WTC11 (cell line): Measurements from ENCODE around the gene ATP2A1. TPM values are rescaled to one million over a fixed set of nuclear protein-coding genes. Genes with fewer than 3 reads are reported as not detected.

Experiments
- ATAC-seq: fragments of 200-7000 bp; cut with Tn5 transposase; 2 replicates; pipeline ENCODE4 v1.10.0; 2021; ENCODE audit warnings: mild to moderate bottlenecking, moderate library complexity
- CTCF ChIA-PET: fragments of 300-600 bp; sonication (Branson Sonifier 250); formaldehyde crosslinking; loops from one replicate; lab custom pipeline; 2021; ENCODE audit warnings: antibody characterized with exemption; lab: Charles Lee
- POLR2A ChIA-PET: fragments of 350-600 bp; sonication (Branson Sonifier 250); formaldehyde crosslinking; loops from one replicate; lab custom pipeline; 2021; ENCODE audit warnings: antibody characterized with exemption; lab: Charles Lee
- DNase-seq: peaks from one replicate; pipeline ENCODE4 v3.0.0; 2021; ENCODE audit warnings: low spot score
- H3K27ac Mint-ChIP-seq: 2 replicates; pipeline ENCODE4 v1.8.0; 2021; ENCODE audit warnings: mixed read lengths
- H3K27me3 Mint-ChIP-seq: 2 replicates; pipeline ENCODE4 v1.8.0; 2021; ENCODE audit warnings: low read depth, mild to moderate bottlenecking, moderate library complexity, mixed read lengths
- H3K36me3 Mint-ChIP-seq: 2 replicates; pipeline ENCODE4 v1.8.0; 2021; ENCODE audit warnings: mixed read lengths
- H3K4me1 Mint-ChIP-seq: 2 replicates; pipeline ENCODE4 v1.8.0; 2022; ENCODE audit warnings: mixed read lengths
- H3K4me3 Mint-ChIP-seq: 2 replicates; pipeline ENCODE4 v1.8.0; 2021; ENCODE audit warnings: mild to moderate bottlenecking, moderate library complexity, mixed read lengths
- H3K9me3 Mint-ChIP-seq: 2 replicates; pipeline ENCODE4 v1.8.0; 2021; ENCODE audit warnings: mixed read lengths
- ELF4 ChIP-seq: sonication (generic); formaldehyde crosslinking; IDR thresholded peaks from 2 replicates; pipeline ENCODE4 v1.8.1; 2022; ENCODE audit warnings: low read depth, mild to moderate bottlenecking, moderate library complexity, missing genetic modification reagents
- EMX1 ChIP-seq: fragments of 250-450 bp; sonication (Bioruptor Pico); IDR thresholded peaks from 2 replicates; pipeline ENCODE4 v1.8.0; 2021; ENCODE audit warnings: mild to moderate bottlenecking
- ERG ChIP-seq: fragments of 250-450 bp; sonication (Bioruptor Pico); IDR thresholded peaks from 2 replicates; pipeline ENCODE4 v1.8.0; 2021; ENCODE audit warnings: mild to moderate bottlenecking
- FOXK1 ChIP-seq: sonication (generic); formaldehyde crosslinking; IDR thresholded peaks from 2 replicates; pipeline ENCODE4 v1.8.0; 2022; ENCODE audit warnings: mild to moderate bottlenecking, moderate library complexity, missing genetic modification reagents
- MXD4 ChIP-seq: fragments of 250-450 bp; sonication (Bioruptor Pico); IDR thresholded peaks from 2 replicates; pipeline ENCODE4 v1.8.0; 2021; ENCODE audit warnings: mild to moderate bottlenecking, moderate library complexity, borderline replicate concordance
- NR1H2 ChIP-seq: sonication (generic); formaldehyde crosslinking; IDR thresholded peaks from 2 replicates; pipeline ENCODE4 v1.9.0; 2021; ENCODE audit warnings: mild to moderate bottlenecking, moderate library complexity, missing genetic modification reagents
- NR3C1 ChIP-seq: sonication (generic); formaldehyde crosslinking; conservative IDR thresholded peaks from 2 replicates; pipeline ENCODE4 v1.8.1; 2023; ENCODE audit warnings: low read depth, mild to moderate bottlenecking, missing genetic modification reagents
- SMAD3 ChIP-seq: sonication (generic); formaldehyde crosslinking; IDR thresholded peaks from 2 replicates; pipeline ENCODE4 v1.8.0; 2022; ENCODE audit warnings: missing genetic modification reagents, mild to moderate bottlenecking, borderline replicate concordance
- SP1 ChIP-seq: sonication (generic); formaldehyde crosslinking; conservative IDR thresholded peaks from 2 replicates; pipeline ENCODE4 v1.8.1; 2022; ENCODE audit warnings: missing genetic modification reagents
- TP53 ChIP-seq: sonication (generic); formaldehyde crosslinking; IDR thresholded peaks from 2 replicates; pipeline ENCODE4 v1.8.1; 2023; ENCODE audit warnings: mild to moderate bottlenecking, missing genetic modification reagents
- ZBTB43 ChIP-seq: sonication (generic); formaldehyde crosslinking; IDR thresholded peaks from 2 replicates; pipeline ENCODE4 v1.8.1; 2023; ENCODE audit warnings: mild to moderate bottlenecking, missing genetic modification reagents
- ZNF121 ChIP-seq: sonication (generic); formaldehyde crosslinking; IDR thresholded peaks from 2 replicates; pipeline ENCODE4 v1.8.0; 2023; ENCODE audit warnings: missing genetic modification reagents
- ZNF219 ChIP-seq: sonication (generic); formaldehyde crosslinking; IDR thresholded peaks from 2 replicates; pipeline ENCODE4 v1.8.0; 2023; ENCODE audit warnings: missing genetic modification reagents, mild to moderate bottlenecking, borderline replicate concordance
- ZNF416 ChIP-seq: fragments of 250-450 bp; sonication (Bioruptor Pico); IDR thresholded peaks from 2 replicates; pipeline ENCODE4 v1.9.0; 2021; ENCODE audit warnings: mild to moderate bottlenecking, inconsistent platforms
- ZNF512 ChIP-seq: sonication (generic); formaldehyde crosslinking; IDR thresholded peaks from 2 replicates; pipeline ENCODE4 v1.8.1; 2022; ENCODE audit warnings: missing genetic modification reagents, borderline replicate concordance
- ZNF671 ChIP-seq: fragments of 250-450 bp; sonication (Bioruptor Pico); IDR thresholded peaks from 2 replicates; pipeline ENCODE4 v1.8.0; 2021; ENCODE audit warnings: mild to moderate bottlenecking
- total RNA-seq: library from RNA; stranded (reverse); gene quantifications from 3 replicates; pipeline ENCODE4 v1.2.3, GENCODE V29; 2021
- TF ChIP-seq, protein P1 (sequence below): sonication (generic); formaldehyde crosslinking; IDR thresholded peaks from 2 replicates; pipeline ENCODE4 v1.8.0; 2022; ENCODE audit warnings: mild to moderate bottlenecking, missing genetic modification reagents
- TF ChIP-seq, protein P2 (sequence below): sonication (generic); formaldehyde crosslinking; IDR thresholded peaks from 2 replicates; pipeline ENCODE4 v1.8.0; 2022; ENCODE audit warnings: mild to moderate bottlenecking, missing genetic modification reagents
- TF ChIP-seq, protein P3 (sequence below): fragments of 250-450 bp; sonication (Bioruptor Pico); IDR thresholded peaks from 2 replicates; pipeline ENCODE4 v1.9.0; 2021; ENCODE audit warnings: mild to moderate bottlenecking, borderline replicate concordance

Gene ATP2A1
- total RNA-seq, 1 experiment from 2014 or later, result 6.4 TPM

GRCh38 chr16:28898942-28899341, 20.7 kb downstream of the ATP2A1 start:
- no peak for ATAC-seq
- Mint-ChIP-seq H3K4me3 (no peak overlapping the region), H3K27me3 (no peaks in the 10 kb centered on the region), H3K4me1 (no peaks in the 10 kb centered on the region), H3K27ac (no peak overlapping the region), H3K9me3 (no peaks in the 10 kb centered on the region), H3K36me3 (no peaks in the 10 kb centered on the region)
- no peak for DNase-seq
- CTCF ChIA-PET, result no interaction called here
- POLR2A ChIA-PET, result interaction anchor here (1.1 kb wide), 1 partner anchor 25 kb away, joined by 3 read pairs; no protein-coding TSS in a partner anchor
- TF ChIP-seq, protein P1, sequence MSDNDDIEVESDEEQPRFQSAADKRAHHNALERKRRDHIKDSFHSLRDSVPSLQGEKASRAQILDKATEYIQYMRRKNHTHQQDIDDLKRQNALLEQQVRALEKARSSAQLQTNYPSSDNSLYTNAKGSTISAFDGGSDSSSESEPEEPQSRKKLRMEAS (CRISPR knock-in tag), result no peak

DNA sequence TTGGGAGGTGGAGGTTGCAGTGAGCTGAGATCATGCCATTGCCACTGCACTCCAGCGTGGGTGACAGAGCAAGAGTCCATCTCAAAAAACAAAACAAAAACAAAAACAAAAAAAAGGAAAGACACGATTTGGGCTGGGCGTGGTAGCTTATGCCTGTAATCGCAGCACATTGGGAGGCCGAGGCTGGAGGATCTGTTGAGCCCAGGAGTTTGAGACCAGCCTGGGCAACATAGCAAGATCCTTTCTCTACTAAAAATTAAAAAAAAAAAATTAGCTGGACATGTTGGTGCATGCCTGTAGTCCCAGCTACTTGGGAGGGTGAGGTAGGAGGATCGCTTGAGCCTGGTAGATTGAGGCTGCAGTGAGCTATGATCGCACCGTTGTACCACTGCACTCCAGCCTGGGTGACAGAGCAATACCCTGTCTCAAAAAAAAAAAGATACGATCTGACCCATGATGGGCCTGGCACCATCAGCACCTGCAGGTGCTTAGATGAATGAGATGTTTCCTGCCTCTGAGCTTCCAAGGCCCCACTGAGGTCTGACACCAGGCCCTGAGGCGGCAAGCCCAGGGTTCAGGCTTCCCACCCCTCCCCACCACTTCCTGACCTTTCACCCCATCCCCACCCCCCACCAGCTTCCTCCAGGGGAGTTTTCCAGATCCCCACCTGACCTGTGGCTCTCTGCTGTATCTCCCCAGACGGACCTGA, 21.7 kb downstream of the ATP2A1 start:
- POLR2A ChIA-PET, result interaction anchor here (0.6 kb wide), 1 partner anchor 9 kb away, joined by 3 read pairs; no protein-coding TSS in a partner anchor
- TF ChIP-seq MXD4 (no peak), ZNF121 (CRISPR knock-in tag) (peak; percentile 54; the same call in 1 of the 2 replicates), ZNF671 (CRISPR knock-in tag) (no peak), SP1 (CRISPR knock-in tag) (no peak)
- TF ChIP-seq, all 79 proteins: peak for 1
- no peaks in the 10 kb centered on the region for H3K4me1 Mint-ChIP-seq
- no peaks in the 10 kb centered on the region for H3K36me3 Mint-ChIP-seq
- H3K4me3 Mint-ChIP-seq, result no peak overlapping the region
- no peaks in the 10 kb centered on the region for H3K27me3 Mint-ChIP-seq
- H3K9me3 Mint-ChIP-seq, result no peaks in the 10 kb centered on the region
- H3K27ac Mint-ChIP-seq, result no peak overlapping the region; the same call in 1 of the 2 replicates
- CTCF ChIA-PET, result interaction anchor here (0.8 kb wide), 1 partner anchor 45 kb away, joined by 3 read pairs; no protein-coding TSS in a partner anchor
- DNase-seq (no peak), ATAC-seq (no peak)

DNA sequence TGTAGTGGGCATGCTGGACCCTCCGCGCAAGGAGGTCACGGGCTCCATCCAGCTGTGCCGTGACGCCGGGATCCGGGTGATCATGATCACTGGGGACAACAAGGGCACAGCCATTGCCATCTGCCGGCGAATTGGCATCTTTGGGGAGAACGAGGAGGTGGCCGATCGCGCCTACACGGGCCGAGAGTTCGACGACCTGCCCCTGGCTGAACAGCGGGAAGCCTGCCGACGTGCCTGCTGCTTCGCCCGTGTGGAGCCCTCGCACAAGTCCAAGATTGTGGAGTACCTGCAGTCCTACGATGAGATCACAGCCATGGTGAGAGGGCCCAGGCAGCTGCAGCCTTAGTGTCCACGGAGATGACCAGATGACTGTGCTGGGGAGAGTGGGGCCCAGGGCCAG, 22.3 kb downstream of the ATP2A1 start:
- H3K27me3 Mint-ChIP-seq, result no peaks in the 10 kb centered on the region
- no peaks in the 10 kb centered on the region for H3K36me3 Mint-ChIP-seq
- no peak for DNase-seq
- no peak overlapping the region; the same call in 1 of the 2 replicates for H3K27ac Mint-ChIP-seq
- ATAC-seq, result no peak
- CTCF ChIA-PET, result no interaction called here
- no peaks in the 10 kb centered on the region for H3K9me3 Mint-ChIP-seq
- H3K4me3 Mint-ChIP-seq, result no peak overlapping the region
- POLR2A ChIA-PET, result interaction anchor here (0.6 kb wide), 1 partner anchor 9 kb away, joined by 3 read pairs; no protein-coding TSS in a partner anchor
- no peaks in the 10 kb centered on the region for H3K4me1 Mint-ChIP-seq
- TF ChIP-seq ZBTB43 (CRISPR knock-in tag) (no peak), ZNF219 (CRISPR knock-in tag) (no peak), ZNF512 (CRISPR knock-in tag) (no peak), ERG (CRISPR knock-in tag) (no peak)

- no peaks in the 10 kb centered on the region for H3K36me3 Mint-ChIP-seq
- ATAC-seq (no peak), DNase-seq (no peak)
- no peaks in the 10 kb centered on the region for H3K27me3 Mint-ChIP-seq
- ChIA-PET CTCF (no interaction called here), POLR2A (interaction anchor here (0.5 kb wide), 1 partner anchor 28 kb away, joined by 3 read pairs; no protein-coding TSS in a partner anchor)
- H3K4me3 Mint-ChIP-seq, result no peak overlapping the region
- H3K9me3 Mint-ChIP-seq, result no peaks in the 10 kb centered on the region
- no peak overlapping the region for H3K27ac Mint-ChIP-seq
- H3K4me1 Mint-ChIP-seq, result no peaks in the 10 kb centered on the region
- no peak for TF ChIP-seq NR3C1 (CRISPR knock-in tag)
- no peak for TF ChIP-seq FOXK1 (CRISPR knock-in tag)
- no peak for TF ChIP-seq ELF4 (CRISPR knock-in tag)
- TF ChIP-seq SMAD3, result no peak
- TF ChIP-seq, protein P2, sequence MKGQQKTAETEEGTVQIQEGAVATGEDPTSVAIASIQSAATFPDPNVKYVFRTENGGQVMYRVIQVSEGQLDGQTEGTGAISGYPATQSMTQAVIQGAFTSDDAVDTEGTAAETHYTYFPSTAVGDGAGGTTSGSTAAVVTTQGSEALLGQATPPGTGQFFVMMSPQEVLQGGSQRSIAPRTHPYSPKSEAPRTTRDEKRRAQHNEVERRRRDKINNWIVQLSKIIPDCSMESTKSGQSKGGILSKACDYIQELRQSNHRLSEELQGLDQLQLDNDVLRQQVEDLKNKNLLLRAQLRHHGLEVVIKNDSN (CRISPR knock-in tag), result no peak
- no peak for TF ChIP-seq ZNF416 (CRISPR knock-in tag)
- no peak for TF ChIP-seq EMX1 (CRISPR knock-in tag)
- no peak for TF ChIP-seq NR1H2 (CRISPR knock-in tag)
- TF ChIP-seq TP53 (CRISPR knock-in tag), result no peak
- TF ChIP-seq, protein P3, sequence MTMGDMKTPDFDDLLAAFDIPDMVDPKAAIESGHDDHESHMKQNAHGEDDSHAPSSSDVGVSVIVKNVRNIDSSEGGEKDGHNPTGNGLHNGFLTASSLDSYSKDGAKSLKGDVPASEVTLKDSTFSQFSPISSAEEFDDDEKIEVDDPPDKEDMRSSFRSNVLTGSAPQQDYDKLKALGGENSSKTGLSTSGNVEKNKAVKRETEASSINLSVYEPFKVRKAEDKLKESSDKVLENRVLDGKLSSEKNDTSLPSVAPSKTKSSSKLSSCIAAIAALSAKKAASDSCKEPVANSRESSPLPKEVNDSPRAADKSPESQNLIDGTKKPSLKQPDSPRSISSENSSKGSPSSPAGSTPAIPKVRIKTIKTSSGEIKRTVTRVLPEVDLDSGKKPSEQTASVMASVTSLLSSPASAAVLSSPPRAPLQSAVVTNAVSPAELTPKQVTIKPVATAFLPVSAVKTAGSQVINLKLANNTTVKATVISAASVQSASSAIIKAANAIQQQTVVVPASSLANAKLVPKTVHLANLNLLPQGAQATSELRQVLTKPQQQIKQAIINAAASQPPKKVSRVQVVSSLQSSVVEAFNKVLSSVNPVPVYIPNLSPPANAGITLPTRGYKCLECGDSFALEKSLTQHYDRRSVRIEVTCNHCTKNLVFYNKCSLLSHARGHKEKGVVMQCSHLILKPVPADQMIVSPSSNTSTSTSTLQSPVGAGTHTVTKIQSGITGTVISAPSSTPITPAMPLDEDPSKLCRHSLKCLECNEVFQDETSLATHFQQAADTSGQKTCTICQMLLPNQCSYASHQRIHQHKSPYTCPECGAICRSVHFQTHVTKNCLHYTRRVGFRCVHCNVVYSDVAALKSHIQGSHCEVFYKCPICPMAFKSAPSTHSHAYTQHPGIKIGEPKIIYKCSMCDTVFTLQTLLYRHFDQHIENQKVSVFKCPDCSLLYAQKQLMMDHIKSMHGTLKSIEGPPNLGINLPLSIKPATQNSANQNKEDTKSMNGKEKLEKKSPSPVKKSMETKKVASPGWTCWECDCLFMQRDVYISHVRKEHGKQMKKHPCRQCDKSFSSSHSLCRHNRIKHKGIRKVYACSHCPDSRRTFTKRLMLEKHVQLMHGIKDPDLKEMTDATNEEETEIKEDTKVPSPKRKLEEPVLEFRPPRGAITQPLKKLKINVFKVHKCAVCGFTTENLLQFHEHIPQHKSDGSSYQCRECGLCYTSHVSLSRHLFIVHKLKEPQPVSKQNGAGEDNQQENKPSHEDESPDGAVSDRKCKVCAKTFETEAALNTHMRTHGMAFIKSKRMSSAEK (CRISPR knock-in tag), result no peak
These were observed 23.6 kb downstream of the ATP2A1 start for GRCh38 chr16:28901862-28902261.
